ENCODE results near the gene GALNT18.

GALNT18 gene

GRCh38 chr11:11351042-11351586, 270.7 kb downstream of the GALNT18 start:
- TF ChIP-seq CTCF (IDR thresholded peaks at IDR 0.05; ENCODE audit: low read depth, low read length, missing control alignments): no peak
- H3K4me3 ChIP-seq (replicated peaks; ENCODE audit: low read depth, low read length): no peak overlapping the region
- no peak for DNase-seq (ENCODE audit: extremely low read depth, low read depth)

- DNase-seq (ENCODE audit: extremely low read depth, low read depth): peak; percentile 89
- no peak for TF ChIP-seq CTCF (IDR thresholded peaks at IDR 0.05; ENCODE audit: low read depth, low read length, missing control alignments)
- H3K4me3 ChIP-seq (replicated peaks; ENCODE audit: low read depth, low read length): no peak overlapping the region
Observed at GRCh38 chr11:11349870-11350337, 271.9 kb downstream of the GALNT18 start.

GRCh38 chr11:11349106-11349825, 272.5 kb downstream of the GALNT18 start:
- no peak for TF ChIP-seq CTCF (IDR thresholded peaks at IDR 0.05; ENCODE audit: low read depth, low read length, missing control alignments)
- DNase-seq (ENCODE audit: extremely low read depth, low read depth): no peak

GRCh38 chr11:11348303-11348702, 273.5 kb downstream of the GALNT18 start:
- H3K4me3 ChIP-seq (replicated peaks; ENCODE audit: low read depth, low read length): no peak overlapping the region
- no peak for TF ChIP-seq CTCF (IDR thresholded peaks at IDR 0.05; ENCODE audit: low read depth, low read length, missing control alignments)
- DNase-seq (ENCODE audit: extremely low read depth, low read depth): no peak

More at GRCh38 chr11:11349106-11349825, 272.5 kb downstream of the GALNT18 start:
- H3K4me3 ChIP-seq (replicated peaks; ENCODE audit: low read depth, low read length): no peak overlapping the region

GRCh38 chr11:11347592-11347991, 274.2 kb downstream of the GALNT18 start:
- TF ChIP-seq CTCF (IDR thresholded peaks at IDR 0.05; ENCODE audit: low read depth, low read length, missing control alignments): no peak

GRCh38 chr11:11346303-11346702, 275.5 kb downstream of the GALNT18 start:
- no peak overlapping the region for H3K4me3 ChIP-seq (replicated peaks; ENCODE audit: low read depth, low read length)
- TF ChIP-seq CTCF (IDR thresholded peaks at IDR 0.05; ENCODE audit: low read depth, low read length, missing control alignments): no peak
- DNase-seq (ENCODE audit: extremely low read depth, low read depth): no peak

More at GRCh38 chr11:11347592-11347991, 274.2 kb downstream of the GALNT18 start:
- H3K4me3 ChIP-seq (replicated peaks; ENCODE audit: low read depth, low read length): no peak overlapping the region
- no peak for DNase-seq (ENCODE audit: extremely low read depth, low read depth)

Data from HFF-Myc (cell line).